ENCODE data around the gene FAM83F. TPM values are rescaled to one million over a fixed set of nuclear protein-coding genes. Genes with fewer than 3 reads are reported as not detected.
"Not testable (repeated sequence)": the region's sequence is repeated elsewhere in the genome, so short reads cannot be mapped to it uniquely, and the experiment has no call there.

FAM83F gene
- total RNA-seq = 0.41 TPM

DNA sequence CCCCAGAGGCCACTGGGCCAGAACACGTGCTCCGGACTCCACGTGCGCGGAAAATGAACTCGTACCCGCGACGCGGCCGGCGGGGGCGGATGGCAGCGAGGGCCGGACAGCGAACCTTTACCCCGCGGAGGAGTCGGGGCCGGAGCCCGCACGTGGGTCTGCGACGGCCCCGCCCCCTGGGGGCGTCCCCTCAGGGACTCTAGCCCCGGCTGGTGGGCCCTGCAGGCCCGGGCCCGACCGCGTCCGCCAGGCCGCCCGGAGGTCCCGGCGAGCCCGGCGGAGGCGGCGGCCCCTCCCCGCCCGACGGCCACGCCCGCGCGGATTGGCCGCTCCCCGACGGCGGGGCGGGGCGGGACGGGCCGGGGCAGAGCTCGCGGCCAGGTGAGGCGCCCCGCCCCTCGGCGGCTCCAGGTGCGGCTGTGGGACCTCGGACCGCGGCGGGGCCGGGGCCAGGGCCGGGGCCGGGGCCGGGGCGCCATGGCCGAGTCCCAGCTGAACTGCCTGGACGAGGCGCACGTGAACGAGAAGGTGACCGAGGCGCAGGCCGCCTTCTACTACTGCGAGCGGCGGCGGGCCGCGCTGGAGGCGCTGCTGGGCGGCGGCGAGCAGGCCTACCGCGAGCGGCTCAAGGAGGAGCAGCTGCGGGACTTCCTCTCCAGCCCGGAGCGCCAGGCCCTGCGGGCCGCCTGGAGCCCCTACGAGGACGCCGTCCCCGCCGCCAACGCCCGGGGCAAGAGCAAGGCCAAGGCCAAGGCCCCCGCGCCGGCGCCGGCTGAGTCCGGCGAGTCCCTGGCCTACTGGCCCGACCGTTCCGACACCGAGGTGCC is at the start of gene FAM83F:
Gene FAM83F (plus strand): TSS at position 389 of the 827 bp plus-strand sequence. CDS start 89 bp downstream, at position 478.
- peak; percentile 48 to 51 for DNase-seq (ENCODE audit: low spot score in 2 of 2)
- FAIRE-seq = no peak

DNA sequence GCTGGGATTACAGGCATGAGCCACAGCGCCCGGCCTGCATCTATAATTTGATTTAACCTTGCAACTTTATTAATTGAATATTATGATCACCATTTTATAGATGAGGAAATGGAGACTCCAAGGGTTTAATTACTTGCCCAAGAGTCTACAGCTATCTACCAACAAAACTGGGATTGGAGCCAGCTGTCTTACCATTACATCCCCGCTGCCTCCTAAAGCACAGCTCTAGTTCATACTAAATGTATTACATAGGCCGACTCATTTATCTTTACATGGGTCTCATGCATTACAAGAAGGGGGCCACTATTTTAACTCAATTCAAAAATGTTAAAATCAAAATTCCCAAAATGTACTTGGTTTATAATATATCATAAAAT is 48.6 kb upstream of the FAM83F start:
- DNase-seq (ENCODE audit: low spot score in 2 of 2) = no peak
- FAIRE-seq = no peak

- no peak for FAIRE-seq
- DNase-seq (ENCODE audit: low spot score in 2 of 2) = no peak
These were observed 48.1 kb upstream of the FAM83F start for GRCh38 chr22:39946503-39947219.

GRCh38 chr22:39947220-39948216 is 47.2 kb upstream of the FAM83F start:
- no peak for DNase-seq (ENCODE audit: low spot score in 2 of 2)
- FAIRE-seq = no peak

DNA sequence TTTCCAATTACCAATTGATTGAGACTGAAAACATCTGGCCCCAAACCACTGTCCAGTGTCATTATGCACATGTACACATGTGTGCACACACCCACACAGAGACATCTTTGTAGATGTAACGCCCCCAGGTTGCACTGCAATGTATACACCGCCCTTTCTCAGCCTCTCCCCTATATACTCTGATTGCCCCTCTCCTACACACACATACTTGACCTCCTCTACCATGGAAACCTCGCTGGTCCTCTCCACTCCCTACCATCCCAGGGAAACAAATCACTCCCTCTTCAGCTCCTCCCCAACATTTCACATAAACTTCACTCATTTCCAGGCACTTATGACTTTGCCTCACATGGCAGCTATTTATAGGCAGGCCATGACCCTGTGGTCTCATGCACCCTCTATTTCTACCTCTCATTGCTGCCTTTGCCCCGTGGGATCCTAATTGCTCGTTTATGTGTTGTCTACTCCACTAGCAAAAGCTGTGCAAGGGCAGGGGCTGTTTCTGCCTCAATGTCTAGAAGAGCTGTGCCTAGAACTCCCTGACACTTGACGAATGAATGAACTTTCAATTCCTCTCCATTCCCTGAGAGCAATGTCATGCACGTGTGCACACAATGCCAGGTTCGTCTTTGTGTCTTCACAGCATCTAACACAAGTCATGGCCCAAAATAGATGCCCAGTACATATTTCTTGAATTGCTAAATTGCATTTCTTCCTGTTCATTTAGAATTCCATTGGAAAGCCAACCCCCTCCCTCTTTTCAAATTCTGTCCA is 44.6 kb upstream of the FAM83F start:
- FAIRE-seq (no peak), DNase-seq (ENCODE audit: low spot score in 2 of 2) (no peak)

- not testable (repeated sequence) for FAIRE-seq; DNase-seq (ENCODE audit: low spot score in 2 of 2)
These were observed 43.0 kb upstream of the FAM83F start for GRCh38 chr22:39951603-39952293.

DNA sequence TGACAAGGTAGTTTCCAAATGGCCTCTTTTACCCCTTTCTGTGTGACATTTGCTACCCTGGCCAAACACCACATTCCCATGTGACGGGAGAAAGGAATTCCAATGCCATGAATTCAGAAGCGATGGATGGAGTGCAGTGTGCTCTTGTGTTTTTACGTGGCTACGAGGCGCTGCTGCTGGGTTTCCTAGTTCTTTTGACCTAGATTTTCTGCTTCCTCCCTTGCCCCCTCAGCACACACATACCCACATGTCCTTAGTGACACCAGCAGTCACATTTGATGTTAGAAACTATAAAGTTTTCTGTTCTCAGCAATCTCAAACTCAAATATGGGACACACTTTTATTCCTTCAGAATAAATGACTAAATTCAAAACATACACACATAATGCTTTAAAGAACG is 42.4 kb upstream of the FAM83F start:
- FAIRE-seq = no peak
- DNase-seq (ENCODE audit: low spot score in 2 of 2) = no peak

DNA sequence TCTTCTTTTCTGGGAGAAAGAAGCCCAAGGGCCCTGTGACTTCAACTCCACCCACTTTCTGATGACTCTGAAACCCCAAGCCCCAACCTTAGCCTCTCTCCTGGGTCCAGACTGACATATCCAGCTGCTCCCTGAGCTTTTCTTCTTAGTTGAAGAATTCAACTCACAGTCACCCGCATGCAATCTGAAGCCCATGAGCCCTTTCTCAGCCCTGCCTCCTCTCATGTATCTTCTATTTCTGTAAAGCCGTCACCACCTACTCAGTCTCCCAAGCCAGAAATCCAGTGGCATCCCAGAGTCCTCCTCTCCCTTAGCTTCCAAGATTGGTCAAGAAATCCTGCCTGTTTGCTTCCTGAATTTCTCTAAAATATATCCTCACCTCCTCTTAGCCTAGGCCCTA is 41.7 kb upstream of the FAM83F start:
- FAIRE-seq (no peak), DNase-seq (ENCODE audit: low spot score in 2 of 2) (no peak)

DNA sequence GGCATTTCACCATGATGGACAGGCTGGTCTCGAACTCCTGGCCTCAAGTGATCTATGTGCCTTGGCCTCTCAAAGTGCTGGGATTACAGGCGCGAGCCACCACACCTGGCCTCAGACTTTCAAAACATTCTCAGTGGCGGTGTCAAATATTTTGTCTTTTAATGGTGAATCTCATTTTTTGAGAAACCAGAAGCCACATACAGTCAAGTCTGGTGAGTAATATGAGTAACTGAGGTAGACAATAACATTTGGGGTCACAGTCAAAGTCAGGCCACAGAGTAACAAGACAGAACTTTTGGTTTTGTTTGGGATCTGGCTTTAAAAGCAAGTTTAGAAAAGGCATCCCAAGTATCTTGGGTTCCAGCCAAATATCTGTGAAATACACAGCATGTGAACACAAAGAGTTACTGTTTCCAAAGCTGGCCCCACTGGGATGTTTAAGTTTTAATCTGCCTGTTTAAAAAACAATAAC is 40.1 kb upstream of the FAM83F start:
- no peak for FAIRE-seq
- DNase-seq (ENCODE audit: low spot score in 2 of 2) = no peak

GRCh38 chr22:39955675-39956074 is 39.1 kb upstream of the FAM83F start:
- DNase-seq (ENCODE audit: low spot score in 2 of 2) = no peak
- no peak for FAIRE-seq

DNA sequence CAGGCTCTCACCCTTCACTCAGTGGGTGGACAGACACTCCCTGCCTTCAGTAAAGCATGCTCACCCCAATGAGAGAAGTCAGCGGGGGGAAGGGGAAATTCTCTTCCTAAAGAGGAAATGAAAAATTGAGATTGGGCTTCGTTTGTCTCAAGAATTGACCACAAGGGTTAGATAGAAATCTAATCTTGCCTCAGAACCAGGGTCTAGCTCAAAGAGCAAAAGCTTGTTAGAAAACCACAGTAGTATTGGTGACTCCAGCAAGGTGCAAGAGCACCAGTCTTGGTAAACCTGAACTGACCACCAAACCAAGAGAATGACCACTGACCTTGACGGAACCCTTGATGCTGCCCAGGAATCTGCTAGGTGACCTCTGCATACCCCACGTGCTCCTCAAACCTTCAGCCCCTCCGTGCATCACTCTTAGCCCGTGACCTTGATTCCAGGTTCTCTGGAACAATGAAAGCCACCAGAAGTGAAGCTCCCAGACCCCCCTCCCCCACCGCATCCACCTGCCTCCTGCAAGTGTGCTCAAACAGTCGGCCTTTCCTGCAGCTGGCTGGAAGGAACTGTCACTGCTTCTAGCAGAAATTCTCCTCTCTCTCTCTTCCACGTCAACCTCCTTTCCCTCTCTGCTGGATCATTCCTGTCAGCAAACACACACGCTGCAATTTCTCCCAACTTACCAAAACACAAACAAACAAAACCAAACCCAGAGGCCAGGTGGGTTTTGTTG is 37.7 kb upstream of the FAM83F start:
- DNase-seq (ENCODE audit: low spot score in 2 of 2) (no peak), FAIRE-seq (no peak)

DNA sequence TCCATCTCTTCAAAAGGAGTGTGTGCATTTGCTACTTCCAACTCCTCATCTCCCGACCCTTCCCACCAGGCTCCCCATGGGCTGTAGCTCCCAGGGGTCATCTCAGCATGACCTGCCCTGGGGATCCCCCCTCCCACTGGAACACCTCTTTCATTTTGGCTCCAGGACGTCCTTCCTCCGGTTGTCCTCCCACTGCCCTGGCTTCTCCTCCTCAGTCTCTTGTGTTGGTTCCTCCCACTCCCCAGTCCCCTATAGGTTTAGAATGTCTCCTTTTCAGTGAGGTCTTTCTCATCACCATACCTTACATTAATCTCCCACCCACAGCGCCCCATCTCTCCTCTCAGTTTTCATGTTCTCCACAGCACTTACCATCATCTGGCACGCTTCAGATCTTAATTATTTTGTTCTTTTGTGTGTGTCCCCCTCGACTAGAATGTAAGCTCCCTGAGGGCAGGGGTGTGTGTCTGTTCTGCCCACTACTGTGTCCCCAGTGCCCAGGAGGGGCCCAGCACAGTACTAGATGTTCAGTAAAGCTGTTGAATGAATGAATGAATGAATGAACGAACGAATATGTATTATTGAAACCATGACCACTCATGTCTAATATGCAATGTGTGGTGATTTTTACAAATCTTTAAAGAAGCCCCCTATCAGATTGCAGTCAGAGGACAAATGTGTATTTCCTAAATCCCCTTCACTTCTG is 36.6 kb upstream of the FAM83F start:
- FAIRE-seq (no peak), DNase-seq (ENCODE audit: low spot score in 2 of 2) (no peak)

- FAIRE-seq (no peak), DNase-seq (ENCODE audit: low spot score in 2 of 2) (no peak)
These were observed 35.7 kb upstream of the FAM83F start for GRCh38 chr22:39958949-39959639.

DNA sequence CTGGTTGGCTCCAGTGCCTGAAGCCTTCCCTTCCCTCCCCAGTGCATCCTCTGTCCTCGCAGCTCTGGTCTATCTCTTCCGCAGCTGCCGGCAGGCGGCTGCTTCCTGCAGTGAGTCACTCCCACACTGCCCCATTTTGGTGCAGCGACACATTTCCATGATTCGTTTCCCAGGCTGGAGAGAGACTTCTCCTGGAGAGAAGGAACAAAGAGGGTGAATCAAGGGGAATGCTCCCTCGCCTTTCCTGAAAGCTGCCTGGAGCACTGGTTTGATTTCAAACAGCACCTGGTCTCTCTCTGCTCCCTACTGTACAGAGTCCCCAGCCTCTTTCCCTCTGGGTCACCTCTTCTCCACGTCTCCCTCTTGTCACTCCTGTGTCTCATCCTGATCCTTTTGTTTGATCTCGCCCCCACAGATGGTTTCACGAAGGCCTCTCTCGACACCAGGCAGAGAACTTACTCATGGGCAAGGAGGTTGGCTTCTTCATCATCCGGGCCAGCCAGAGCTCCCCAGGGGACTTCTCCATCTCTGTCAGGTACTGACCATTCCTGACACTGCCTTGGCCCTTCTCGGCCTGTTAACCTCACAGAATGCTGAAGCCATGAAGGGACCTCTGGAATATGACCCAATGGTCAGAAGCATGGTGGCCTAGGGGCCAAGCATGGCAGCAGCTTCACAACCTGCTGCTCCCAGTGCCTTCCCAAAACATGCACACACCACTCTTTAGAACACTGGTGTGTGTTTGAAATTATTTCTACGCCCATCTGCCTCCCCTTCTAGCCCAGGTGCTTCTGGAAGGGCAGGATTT is 34.9 kb upstream of the FAM83F start, which contains the start of gene TMA7B:
Gene TMA7B (plus strand): TSS at position 758 of the 808 bp plus-strand sequence. CDS start 3,978 bp downstream, outside the sequence.
- FAIRE-seq = no peak
- no peak for DNase-seq (ENCODE audit: low spot score in 2 of 2)

DNA sequence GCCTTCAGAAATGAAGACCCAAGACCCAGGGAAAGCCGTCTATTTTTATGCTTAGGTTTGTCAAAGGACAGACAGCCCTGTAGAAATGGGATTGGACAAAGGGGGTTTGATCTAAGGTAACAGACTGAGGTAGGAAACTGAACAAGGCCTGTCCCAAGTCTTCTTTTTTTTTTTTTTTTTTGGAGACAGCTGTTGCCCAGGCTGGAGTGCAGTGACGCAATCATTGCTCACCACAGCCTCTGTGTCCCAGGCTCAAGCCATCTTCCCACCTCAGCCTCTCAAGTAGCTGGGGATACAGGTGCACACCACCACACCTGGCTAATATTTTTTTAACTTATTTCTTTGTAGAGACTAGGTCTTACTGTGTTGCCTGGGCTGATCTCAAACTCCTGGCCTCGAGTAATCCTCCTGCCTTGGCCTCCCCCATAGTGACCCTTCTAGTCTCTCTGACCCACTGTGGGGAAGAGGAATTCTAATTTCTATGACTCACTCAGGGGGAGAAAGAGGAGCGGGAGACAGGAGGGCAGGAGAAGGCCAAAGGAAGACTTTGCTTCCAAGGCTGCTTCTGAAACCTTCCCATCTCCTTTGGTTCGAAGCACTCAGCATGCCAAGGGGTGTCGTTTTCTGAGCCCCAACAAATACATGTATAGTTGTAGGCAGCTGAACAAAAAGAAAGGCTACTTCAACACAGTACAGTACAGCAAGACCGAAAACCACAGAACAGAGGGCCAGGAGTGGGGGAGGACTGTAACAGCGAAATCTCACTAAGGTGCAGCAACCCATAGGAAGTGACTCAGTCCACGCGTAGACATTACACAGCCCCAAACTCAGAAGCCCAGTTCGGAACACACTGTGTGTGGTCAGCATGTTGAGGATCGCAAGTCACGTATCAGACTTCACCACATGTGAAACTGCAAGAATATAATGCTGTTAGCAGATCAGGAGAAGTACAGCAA is 33.7 kb upstream of the FAM83F start:
- no peak for DNase-seq (ENCODE audit: low spot score in 2 of 2)
- FAIRE-seq = no peak

Measured in frontal cortex (tissue), 4 donors.